ENCODE data around the gene MROH9.
"Not testable (repeated sequence)": the region's sequence is repeated elsewhere in the genome, so short reads cannot be mapped to it uniquely, and the experiment has no call there.

MROH9 gene

GRCh38 chr1:170935231-170935630, at the start of gene MROH9:
Gene MROH9, plus strand, starts transcription at chr1:170935534. Its CDS starts 10,023 bp downstream, at chr1:170945557.
- DNase-seq: no peak

GRCh38 chr1:170885551-170885950, 49.8 kb upstream of the MROH9 start:
- DNase-seq: no peak

- no peak for DNase-seq
These were observed 48.9 kb upstream of the MROH9 start for GRCh38 chr1:170886460-170886859.

GRCh38 chr1:170887726-170888125, 47.6 kb upstream of the MROH9 start:
- no peak for DNase-seq

GRCh38 chr1:170891872-170892271, 43.5 kb upstream of the MROH9 start:
- DNase-seq: no peak

GRCh38 chr1:170893655-170894297, 41.6 kb upstream of the MROH9 start:
- no peak for DNase-seq

- DNase-seq: no peak
These were observed 31.4 kb upstream of the MROH9 start for GRCh38 chr1:170903961-170904360.

DNA sequence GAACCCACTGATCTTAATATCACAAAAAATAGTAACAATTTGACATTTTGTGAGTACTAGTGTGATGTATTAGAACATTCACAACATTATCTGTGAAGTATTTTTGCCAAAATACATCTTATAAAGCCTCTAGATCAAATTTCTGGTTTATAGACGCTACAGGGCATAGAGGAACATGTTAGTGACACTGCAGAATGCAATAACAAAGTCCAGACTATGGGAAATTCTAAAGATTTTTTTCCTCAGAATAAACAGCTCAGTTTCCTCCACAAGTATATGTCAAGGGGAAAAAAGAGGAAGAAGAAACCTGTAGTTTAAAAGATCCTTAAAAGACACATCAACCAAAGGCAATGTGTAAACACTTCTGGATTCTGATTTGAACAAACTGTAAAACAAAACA, 26.4 kb upstream of the MROH9 start:
- DNase-seq: no peak

- DNase-seq: no peak
These were observed 25.1 kb upstream of the MROH9 start for GRCh38 chr1:170910273-170910672.

- no peak for DNase-seq
These were observed 18.0 kb upstream of the MROH9 start for GRCh38 chr1:170917373-170917772.

DNA sequence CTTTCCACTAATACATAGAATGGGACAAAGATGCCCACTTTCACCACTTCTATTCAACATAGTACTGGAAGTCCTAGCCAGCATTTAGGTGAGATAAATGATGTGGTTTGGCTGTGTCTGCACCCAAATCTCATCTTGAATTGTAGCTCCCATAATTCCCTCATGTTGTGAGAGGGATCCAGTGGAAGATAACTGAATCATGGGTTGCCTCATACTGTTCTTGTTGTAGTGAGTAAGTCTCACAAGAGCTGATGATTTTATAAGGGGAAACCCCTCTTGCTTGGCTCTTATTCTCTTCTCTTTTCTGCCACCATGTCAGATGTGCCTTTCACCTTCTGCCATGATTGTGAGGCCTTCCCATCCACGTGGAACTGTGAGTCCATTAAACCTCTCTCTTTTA, 10.7 kb upstream of the MROH9 start:
- not testable (repeated sequence) for DNase-seq

- no peak for DNase-seq
These were observed 7.1 kb upstream of the MROH9 start for GRCh38 chr1:170927955-170928840.

- DNase-seq: no peak
These were observed 5.9 kb upstream of the MROH9 start for GRCh38 chr1:170929412-170929834.

GRCh38 chr1:170929835-170930554, 5.3 kb upstream of the MROH9 start:
- peak; percentile 57 for DNase-seq

DNA sequence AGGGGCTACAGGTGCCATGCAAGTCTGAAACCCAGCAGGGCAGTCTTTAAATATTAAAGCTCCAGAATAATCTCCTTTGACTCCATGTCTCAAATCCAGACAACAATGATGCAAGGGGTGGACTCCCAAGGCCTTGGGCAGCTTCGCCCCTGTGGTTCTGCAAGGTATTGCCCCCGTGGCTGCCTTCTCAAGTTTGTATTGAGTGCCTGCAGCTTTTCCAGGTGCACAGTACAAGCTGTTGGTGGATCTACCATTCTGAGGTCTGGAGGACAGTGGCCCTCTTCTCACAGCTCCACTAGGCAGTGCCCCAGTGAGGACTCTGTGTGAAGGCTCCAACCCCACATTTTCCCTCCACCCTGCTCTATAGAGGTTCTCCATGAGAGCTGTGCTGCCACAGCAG, 3.7 kb upstream of the MROH9 start:
- DNase-seq: no peak

- no peak for DNase-seq
These were observed 3.1 kb upstream of the MROH9 start for GRCh38 chr1:170932236-170932635.

DNA sequence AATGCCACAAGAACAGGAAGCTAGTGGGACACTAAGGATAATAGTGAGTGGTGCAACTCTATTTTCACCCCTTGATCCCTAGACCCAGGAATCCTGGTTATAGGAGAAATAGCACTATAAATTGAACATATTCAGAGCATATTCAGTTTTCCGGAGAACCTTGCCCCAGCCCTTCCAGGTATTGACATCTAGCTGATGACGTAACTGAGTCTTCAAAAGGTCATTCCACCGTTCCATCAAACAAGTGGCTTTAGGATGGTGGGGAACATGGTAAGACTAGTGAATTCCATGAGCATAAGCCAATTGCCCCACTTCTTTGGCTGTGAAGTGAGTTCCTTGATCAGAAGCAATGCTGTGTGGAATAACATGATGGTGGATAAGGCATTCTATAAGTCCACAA, 2.9 kb downstream of the MROH9 start:
- no peak for DNase-seq

GRCh38 chr1:170939476-170939875, 4.1 kb downstream of the MROH9 start:
- no peak for DNase-seq

GRCh38 chr1:170951744-170952143, 16.4 kb downstream of the MROH9 start:
- DNase-seq: not testable (repeated sequence)

GRCh38 chr1:170959385-170959784, 24.1 kb downstream of the MROH9 start:
- DNase-seq: no peak

GRCh38 chr1:170964506-170964905, 29.2 kb downstream of the MROH9 start:
- no peak for DNase-seq

- DNase-seq: no peak
These were observed 31.9 kb downstream of the MROH9 start for GRCh38 chr1:170967042-170967910.

- DNase-seq: no peak
These were observed 34.9 kb downstream of the MROH9 start for GRCh38 chr1:170970256-170970655.

Data from activated CD8-positive, alpha-beta memory T cell treated with anti-CD3 and anti-CD28 coated beads for 24 hours (primary cell).